ENCODE measurements around the gene PSAP. TPM values are rescaled to one million over a fixed set of nuclear protein-coding genes. Genes with fewer than 3 reads are reported as not detected.

The PSAP gene
- total RNA-seq, 2 experiments from 2014 or later = 111 to 118 TPM

DNA sequence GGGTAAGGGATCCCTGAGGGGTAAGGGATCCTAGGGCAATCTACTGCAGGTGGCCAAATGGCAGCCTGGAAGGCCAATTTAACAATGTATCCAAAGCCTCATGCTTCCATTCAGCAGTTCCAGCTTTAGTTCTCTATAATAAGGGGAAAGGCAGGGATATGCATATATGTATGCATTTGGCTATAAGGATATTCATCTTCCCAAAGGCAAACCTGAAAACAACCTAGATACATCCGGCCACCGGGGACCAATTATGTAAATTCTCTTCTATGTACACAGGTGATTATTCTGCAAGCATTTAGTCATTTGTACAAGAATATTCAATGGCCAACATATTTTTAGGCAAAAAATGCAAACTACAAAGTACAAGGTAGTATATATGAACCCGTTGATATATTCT, 26.7 kb downstream of the PSAP start:
- Mint-ChIP-seq H3K4me1 (peaks cover 19% of the 10 kb centered on the region), H3K4me3 (no peak overlapping the region), H3K36me3 (peaks cover 29% of the 10 kb centered on the region), H3K27ac (no peak overlapping the region), H3K27me3 (no peaks in the 10 kb centered on the region), H3K9me3 (ENCODE audit: low read depth) (no peaks in the 10 kb centered on the region)
- no peak for DNase-seq
- no peak for ATAC-seq
- CTCF ChIA-PET = interaction anchor here (1.4 kb wide), 1 partner anchor 37 kb away, joined by 3 read pairs; no protein-coding TSS in a partner anchor

DNA sequence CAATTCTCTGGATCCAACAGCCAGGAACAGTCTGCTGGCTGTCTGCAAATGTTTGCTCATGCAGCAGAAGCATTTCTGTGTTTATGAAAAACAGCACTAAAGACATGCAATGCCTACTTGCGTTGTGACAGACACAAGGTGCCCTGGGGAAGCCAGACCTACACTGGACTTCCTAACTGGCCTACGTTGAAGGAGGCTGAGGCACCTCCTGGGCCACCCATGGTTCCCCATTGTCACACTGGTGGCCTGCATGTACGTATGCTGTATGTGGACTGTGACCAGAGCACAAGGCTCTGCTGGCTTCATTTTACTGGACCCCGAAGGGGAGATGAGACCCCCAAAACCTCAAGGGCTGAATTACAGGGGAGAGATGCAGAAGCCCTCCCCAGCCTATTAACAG, 27.7 kb downstream of the PSAP start:
- ATAC-seq (no peak), DNase-seq (no peak)
- Mint-ChIP-seq H3K9me3 (ENCODE audit: low read depth) (no peaks in the 10 kb centered on the region), H3K4me3 (no peak overlapping the region), H3K27ac (no peak overlapping the region), H3K36me3 (peaks cover 28% of the 10 kb centered on the region), H3K27me3 (no peaks in the 10 kb centered on the region), H3K4me1 (peaks cover 19% of the 10 kb centered on the region)
- CTCF ChIA-PET = interaction anchor here (1.6 to 1.7 kb wide), 2 partner anchors 14 to 126 kb away, joined by 3 to 4 read pairs; no protein-coding TSS in a partner anchor

DNA sequence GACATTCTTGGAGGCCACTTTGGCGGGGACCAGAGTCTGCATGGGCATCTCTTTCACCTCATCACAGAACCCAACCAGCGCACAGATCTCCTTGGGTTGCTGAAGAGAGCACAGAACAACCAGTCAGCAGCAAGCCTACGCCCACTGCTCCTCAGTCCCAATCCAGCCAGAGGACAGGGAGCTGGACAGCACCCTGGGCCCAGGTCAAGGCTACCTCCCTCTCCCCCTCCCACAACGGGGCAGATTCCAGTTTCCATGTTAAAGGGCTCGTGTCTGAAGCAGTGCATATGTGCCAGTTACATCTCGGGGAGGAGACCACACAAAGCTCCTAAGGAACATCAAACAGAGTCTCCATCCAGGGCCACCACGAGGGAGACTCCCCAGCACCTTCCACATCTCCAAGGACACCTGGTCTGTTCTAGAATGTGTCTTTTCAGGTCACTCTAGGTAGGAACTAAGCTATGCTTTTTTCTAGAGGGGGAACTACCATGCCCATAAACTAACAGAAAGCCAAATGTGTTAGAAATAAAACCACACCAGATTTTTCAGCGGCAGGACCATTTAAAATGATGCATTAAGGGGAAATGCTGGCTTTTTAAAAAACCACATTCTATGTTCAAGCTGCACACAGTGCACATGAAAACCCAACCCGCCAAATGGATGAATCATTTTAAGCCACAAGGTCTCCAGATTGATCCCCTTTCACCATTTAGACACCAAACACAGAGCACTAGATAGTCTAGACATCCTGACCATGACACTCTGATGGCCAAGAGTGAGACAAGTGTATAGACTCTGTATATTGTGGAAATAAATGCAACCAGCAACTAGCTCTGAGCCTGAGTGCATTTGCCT, 28.9 kb downstream of the PSAP start:
- Mint-ChIP-seq H3K36me3 (peaks cover 28% of the 10 kb centered on the region), H3K27me3 (no peaks in the 10 kb centered on the region), H3K4me3 (no peak overlapping the region), H3K4me1 (peaks cover 19% of the 10 kb centered on the region), H3K27ac (no peak overlapping the region), H3K9me3 (ENCODE audit: low read depth) (no peaks in the 10 kb centered on the region)
- peak; percentile 79 for ATAC-seq
- CTCF ChIA-PET = interaction anchor here (0.7 to 1.7 kb wide), 8 partner anchors 10 to 773 kb away, joined by 3 to 11 read pairs (median 4); no protein-coding TSS in a partner anchor
- peak; percentile 65 for DNase-seq

DNA sequence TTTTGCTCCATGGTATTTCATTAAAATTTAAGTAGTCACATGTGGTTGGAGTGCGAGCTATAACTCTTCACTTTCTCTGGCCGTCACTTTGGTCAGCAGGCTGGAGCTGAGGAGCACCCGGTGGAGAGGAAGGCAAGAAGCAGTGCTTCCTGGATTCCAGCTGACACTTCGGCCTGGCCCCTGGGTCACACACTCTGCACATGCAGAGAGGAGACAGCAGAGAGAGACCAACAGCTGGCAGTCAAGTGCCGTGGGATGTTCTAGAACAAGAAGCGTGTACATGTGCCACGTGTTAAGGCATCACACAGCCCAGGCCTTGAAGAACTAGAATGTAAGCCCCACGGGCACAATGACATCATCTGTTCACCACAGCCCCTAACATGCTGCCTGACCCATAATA, 30.1 kb downstream of the PSAP start:
- Mint-ChIP-seq H3K4me1 (peaks cover 19% of the 10 kb centered on the region), H3K27me3 (no peaks in the 10 kb centered on the region), H3K4me3 (no peak overlapping the region), H3K9me3 (ENCODE audit: low read depth) (no peaks in the 10 kb centered on the region), H3K27ac (no peak overlapping the region), H3K36me3 (peaks cover 22% of the 10 kb centered on the region)
- CTCF ChIA-PET = interaction anchor here (1.0 kb wide), 1 partner anchor 75 kb away, joined by 3 read pairs; no protein-coding TSS in a partner anchor
- ATAC-seq (no peak), DNase-seq (no peak)

DNA sequence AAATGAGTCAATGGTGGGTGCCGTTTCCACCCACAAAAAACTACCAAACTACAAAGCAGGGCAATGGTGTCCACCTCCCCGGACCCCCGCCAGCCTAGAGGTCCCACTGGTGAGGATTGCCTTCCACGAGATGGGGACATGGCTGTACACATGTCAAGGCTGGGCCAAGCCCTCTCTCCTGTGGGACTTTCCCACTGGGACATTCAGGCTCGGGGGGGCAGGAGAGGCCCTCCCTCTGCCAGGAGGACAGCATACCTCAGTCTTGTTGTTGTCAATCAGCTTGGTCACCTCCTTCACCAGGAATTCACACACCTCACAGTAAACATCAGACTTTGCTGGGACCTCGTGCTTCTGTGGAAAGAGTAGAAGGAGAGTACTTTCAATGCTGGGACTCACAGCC, 31.1 kb downstream of the PSAP start:
- H3K4me1 Mint-ChIP-seq = peaks cover 19% of the 10 kb centered on the region
- ATAC-seq (no peak), DNase-seq (no peak)
- H3K36me3 Mint-ChIP-seq = peaks cover 19% of the 10 kb centered on the region
- no peaks in the 10 kb centered on the region for H3K27me3 Mint-ChIP-seq
- H3K4me3 Mint-ChIP-seq = no peak overlapping the region
- no peaks in the 10 kb centered on the region for H3K9me3 Mint-ChIP-seq (ENCODE audit: low read depth)
- CTCF ChIA-PET = interaction anchor here (0.9 to 1.6 kb wide), 2 partner anchors 77 to 123 kb away, joined by 3 to 6 read pairs; no protein-coding TSS in a partner anchor
- no peak overlapping the region for H3K27ac Mint-ChIP-seq

DNA sequence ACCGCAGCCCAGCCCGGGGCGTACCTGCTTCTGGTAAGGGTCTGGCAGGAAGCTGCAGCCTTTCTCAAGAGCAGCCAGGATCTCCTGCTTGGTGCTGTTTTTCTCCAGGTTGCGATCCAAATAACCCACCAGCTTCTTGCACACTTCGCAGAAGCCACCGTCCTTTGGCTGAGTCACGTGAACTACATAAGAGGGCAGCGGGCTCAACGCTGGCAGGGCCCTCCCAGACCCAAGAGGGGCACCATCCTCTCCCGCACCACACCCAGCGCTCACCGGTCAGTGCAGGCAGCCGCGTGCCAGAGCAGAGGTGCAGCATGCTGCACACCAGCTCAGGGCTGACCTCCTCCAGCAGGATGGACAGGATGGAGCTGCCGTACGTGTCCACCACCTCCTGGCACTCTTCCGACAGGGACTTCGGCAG, 31.6 kb downstream of the PSAP start:
- ATAC-seq (no peak), DNase-seq (no peak)
- Mint-ChIP-seq H3K4me3 (no peak overlapping the region), H3K4me1 (peaks cover 19% of the 10 kb centered on the region), H3K27ac (no peak overlapping the region), H3K27me3 (no peaks in the 10 kb centered on the region), H3K9me3 (ENCODE audit: low read depth) (no peaks in the 10 kb centered on the region), H3K36me3 (peaks cover 16% of the 10 kb centered on the region)
- CTCF ChIA-PET = interaction anchor here (0.9 to 1.6 kb wide), 4 partner anchors 46 to 122 kb away, joined by 3 to 6 read pairs (median 3); partner anchors contain the start of gene VSIR

DNA sequence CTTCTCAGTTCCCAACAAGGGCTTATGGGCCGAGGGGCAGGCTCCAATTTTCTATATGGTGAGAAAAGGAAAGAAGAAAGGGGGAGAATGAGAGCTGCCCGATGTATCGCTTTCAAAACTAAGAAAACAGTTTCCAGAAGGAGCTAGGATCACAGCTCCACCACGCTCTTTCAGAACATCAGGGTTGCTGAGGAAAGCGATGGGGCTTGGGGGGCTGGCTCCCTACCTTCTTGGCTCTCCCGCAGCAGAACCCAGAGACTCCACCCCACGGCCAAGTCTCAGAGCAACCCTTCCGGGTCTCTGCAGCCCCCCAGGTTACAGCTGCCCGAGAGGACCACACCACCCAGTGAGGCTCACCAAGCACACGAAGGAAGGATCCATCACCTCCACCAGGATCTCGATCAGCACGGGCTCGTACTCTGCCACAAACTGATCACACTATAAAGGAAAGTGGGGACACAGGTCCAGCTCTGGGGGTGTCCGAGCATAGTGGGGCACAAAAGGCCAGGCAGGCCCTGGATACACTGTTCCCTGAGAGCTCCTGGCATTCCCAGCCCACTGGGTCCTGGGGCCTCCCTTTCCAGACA, 32.3 kb downstream of the PSAP start:
- ATAC-seq = no peak
- DNase-seq = no peak
- no peak overlapping the region for H3K4me3 Mint-ChIP-seq
- no peaks in the 10 kb centered on the region for H3K27me3 Mint-ChIP-seq
- CTCF ChIA-PET = interaction anchor here (0.6 to 1.6 kb wide), 5 partner anchors 45 to 504 kb away, joined by 3 to 6 read pairs (median 3); partner anchors contain the start of gene VSIR
- H3K27ac Mint-ChIP-seq = no peak overlapping the region
- peaks cover 16% of the 10 kb centered on the region for H3K36me3 Mint-ChIP-seq
- peaks cover 19% of the 10 kb centered on the region for H3K4me1 Mint-ChIP-seq
- H3K9me3 Mint-ChIP-seq (ENCODE audit: low read depth) = no peaks in the 10 kb centered on the region

DNA sequence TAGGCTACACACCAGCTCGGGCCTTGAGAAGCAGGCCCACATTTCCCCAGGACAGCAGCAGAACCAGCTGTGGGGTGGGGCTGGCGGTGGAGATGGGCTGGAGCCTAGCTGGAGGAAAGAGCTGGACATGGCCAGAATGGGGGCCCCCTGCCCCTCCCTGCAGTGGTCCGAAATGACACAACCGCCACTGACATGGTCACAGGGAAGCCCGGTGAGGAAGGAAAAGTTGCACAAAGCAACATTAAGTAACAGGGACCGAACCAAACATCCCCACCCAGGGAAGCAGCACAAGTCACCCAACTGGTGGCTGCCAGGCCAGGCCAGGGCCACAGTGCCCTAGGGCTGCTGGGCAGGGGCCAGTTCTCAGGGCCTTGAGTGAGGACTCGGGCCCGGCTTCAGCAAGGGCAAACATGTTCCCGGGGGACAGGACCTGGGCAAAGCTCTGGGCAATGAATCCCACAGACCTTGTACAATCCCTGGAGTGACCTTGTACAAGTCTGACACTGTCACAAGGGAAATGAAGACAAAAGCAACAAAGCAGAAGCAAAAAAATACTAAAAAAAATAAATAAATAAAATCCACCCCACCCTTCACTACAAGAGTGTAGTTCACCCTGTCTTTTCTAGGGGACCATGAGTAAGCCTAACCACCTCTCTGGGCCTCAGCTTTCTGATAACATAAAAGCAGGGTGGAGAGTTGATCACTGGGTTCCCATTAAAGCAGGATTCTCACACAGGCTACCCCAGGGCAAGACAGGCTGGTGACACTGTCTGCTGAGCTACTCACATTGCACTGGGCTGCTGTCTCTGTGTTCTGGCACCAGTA, 33.0 kb downstream of the PSAP start:
- no peaks in the 10 kb centered on the region for H3K27me3 Mint-ChIP-seq
- H3K36me3 Mint-ChIP-seq = peaks cover 13% of the 10 kb centered on the region
- DNase-seq (no peak), ATAC-seq (no peak)
- H3K27ac Mint-ChIP-seq = no peak overlapping the region
- CTCF ChIA-PET = interaction anchor here (1.0 to 1.6 kb wide), 3 partner anchors 45 to 110 kb away, joined by 3 to 6 read pairs (median 3); partner anchors contain the start of gene VSIR
- no peak overlapping the region for H3K4me3 Mint-ChIP-seq
- H3K4me1 Mint-ChIP-seq = peaks cover 19% of the 10 kb centered on the region
- no peaks in the 10 kb centered on the region for H3K9me3 Mint-ChIP-seq (ENCODE audit: low read depth)

DNA sequence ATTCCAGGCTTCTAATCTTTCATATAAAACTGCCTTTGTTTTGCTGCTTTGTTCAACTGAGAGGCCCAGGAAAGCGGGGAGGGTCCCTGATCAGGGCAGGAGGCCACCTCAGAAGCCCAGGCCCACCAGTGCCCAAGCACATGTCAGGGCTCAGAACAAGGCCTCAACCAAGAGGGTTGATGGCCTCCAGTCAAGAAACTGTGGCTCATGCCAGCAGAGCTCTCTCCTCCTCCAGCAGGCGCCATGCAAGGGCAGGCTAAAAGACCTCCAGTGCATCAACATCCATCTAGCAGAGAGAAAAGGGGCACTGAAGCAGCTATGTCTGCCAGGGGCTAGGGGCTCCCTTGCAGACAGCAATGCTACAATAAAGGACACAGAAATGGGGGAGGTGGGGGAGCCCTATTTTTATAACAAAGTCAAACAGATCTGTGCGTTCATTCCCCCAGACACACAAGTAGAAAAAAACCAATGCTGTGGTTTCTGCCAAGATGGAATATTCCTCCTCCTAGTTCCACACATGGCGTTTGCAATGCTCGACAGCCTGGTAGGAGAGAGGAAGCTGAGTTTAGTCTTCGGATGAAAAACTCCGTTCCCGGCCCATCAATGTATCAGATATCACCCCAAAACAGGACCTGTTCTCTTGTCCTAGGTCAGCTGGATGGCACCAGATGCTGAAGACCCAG, 34.0 kb downstream of the PSAP start:
- ATAC-seq = no peak
- no peak for DNase-seq
- peaks cover 11% of the 10 kb centered on the region for H3K4me1 Mint-ChIP-seq
- no peak overlapping the region for H3K27ac Mint-ChIP-seq
- no peaks in the 10 kb centered on the region for H3K27me3 Mint-ChIP-seq
- CTCF ChIA-PET = interaction anchor here (0.8 to 0.9 kb wide), 2 partner anchors 20 to 43 kb away, joined by 3 read pairs; no protein-coding TSS in a partner anchor
- no peaks in the 10 kb centered on the region for H3K9me3 Mint-ChIP-seq (ENCODE audit: low read depth)
- H3K4me3 Mint-ChIP-seq = no peak overlapping the region
- H3K36me3 Mint-ChIP-seq = peaks cover 13% of the 10 kb centered on the region

DNA sequence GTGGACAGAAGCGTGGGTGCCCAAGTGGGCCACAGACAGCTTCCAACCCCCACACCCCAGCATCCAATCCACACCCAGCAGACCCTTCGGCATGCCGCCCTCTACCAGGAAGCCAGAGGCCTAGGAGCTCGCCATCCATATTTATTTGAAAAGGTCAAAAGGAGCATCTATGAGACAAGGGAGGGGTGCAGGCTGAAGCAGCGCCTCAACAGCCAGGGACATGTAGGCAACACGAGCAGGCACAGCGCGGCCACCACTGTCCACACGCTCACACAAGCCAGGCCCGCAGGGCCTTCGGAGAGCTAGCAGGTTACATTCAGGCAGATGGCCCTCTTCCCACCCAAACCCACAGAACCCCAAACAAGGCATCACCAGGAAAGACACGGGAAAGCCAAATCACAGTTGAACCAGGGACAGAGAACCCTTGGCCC, 34.6 kb downstream of the PSAP start:
- Mint-ChIP-seq H3K27ac (no peak overlapping the region), H3K9me3 (ENCODE audit: low read depth) (no peaks in the 10 kb centered on the region), H3K36me3 (peaks cover 13% of the 10 kb centered on the region), H3K4me1 (peaks cover 6% of the 10 kb centered on the region), H3K4me3 (no peak overlapping the region), H3K27me3 (no peaks in the 10 kb centered on the region)
- CTCF ChIA-PET = interaction anchor here (0.8 to 0.9 kb wide), 2 partner anchors 20 to 43 kb away, joined by 3 read pairs; no protein-coding TSS in a partner anchor
- no peak for ATAC-seq
- DNase-seq = no peak

DNA sequence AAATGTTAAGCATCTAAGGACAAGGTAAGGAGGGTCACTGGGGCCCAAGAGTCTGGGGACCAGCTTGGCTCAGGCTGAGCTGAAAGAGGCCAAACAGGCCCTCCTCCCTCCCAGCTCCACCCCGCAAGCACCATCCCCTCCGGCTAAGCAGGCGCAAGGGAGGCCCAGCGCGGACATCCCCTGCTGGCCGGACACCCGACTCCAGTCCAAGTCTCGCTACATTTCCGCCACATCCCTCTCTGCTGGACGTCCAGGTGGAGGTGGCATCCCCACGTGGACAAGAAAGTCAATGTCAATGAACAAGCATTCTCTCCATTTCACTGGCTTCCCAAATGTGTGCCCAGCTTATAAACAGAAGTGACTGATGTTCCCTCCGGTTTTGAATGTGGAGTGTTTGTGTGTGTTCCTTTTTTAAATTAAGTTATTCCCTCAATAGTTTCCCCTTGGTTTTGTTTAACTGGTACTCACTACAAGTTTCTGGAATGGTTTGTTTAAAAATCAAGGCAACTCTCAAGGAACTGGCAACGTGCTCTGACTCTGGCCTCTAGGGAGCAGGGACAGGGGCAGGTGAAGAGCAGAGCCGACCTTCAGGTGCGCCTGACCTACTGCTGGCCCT, 35.4 kb downstream of the PSAP start:
- Mint-ChIP-seq H3K4me1 (peaks cover 2% of the 10 kb centered on the region), H3K4me3 (no peak overlapping the region), H3K27ac (no peak overlapping the region), H3K36me3 (peaks cover 8% of the 10 kb centered on the region), H3K9me3 (ENCODE audit: low read depth) (no peaks in the 10 kb centered on the region), H3K27me3 (no peaks in the 10 kb centered on the region)
- ATAC-seq (no peak), DNase-seq (no peak)
- CTCF ChIA-PET = interaction anchor here (1.1 to 5.7 kb wide), 2 partner anchors 42 to 81 kb away, joined by 3 to 47 read pairs; partner anchors contain the start of gene VSIR

DNA sequence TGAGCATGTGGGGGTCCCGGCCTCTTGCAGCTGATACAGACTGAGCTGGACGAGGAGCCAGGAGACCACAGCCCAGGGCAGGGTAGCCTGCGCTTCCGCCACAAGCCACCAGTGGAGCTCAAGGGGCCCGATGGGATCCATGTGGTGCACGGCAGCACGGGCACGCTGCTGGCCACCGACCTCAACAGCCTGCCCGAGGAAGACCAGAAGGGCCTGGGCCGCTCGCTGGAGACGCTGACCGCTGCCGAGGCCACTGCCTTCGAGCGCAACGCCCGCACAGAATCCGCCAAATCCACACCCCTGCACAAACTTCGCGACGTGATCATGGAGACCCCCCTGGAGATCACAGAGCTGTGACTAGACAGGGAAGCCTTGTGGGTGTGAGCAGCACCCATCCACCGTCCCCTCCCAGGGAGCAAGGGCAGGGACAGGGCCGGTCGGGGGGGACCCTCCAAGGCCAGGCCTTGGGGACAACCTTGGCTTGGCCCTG, 36.1 kb downstream of the PSAP start:
- CTCF ChIA-PET = interaction anchor here (1.1 to 5.7 kb wide), 4 partner anchors 42 to 108 kb away, joined by 3 to 47 read pairs (median 15); partner anchors contain the start of gene VSIR
- no peak for ATAC-seq
- Mint-ChIP-seq H3K4me3 (no peak overlapping the region), H3K27ac (no peak overlapping the region), H3K4me1 (peaks cover 5% of the 10 kb centered on the region), H3K27me3 (no peaks in the 10 kb centered on the region), H3K36me3 (peaks cover 8% of the 10 kb centered on the region), H3K9me3 (ENCODE audit: low read depth) (no peaks in the 10 kb centered on the region)
- DNase-seq = no peak
